Loucy (cell line): Measurements from ENCODE around the gene ABCB10.

ENCODE experiments used
- EZH2phosphoT487 ChIP-seq: fragments of 200-600 bp; IDR thresholded peaks from 2 replicates; pipeline ENCODE4 v1.6.1; 2018; ENCODE audit warnings: antibody characterized with exemption, mild to moderate bottlenecking, moderate library complexity, borderline replicate concordance
- TF ChIP-seq, protein P1 (sequence below): fragments of 200-600 bp; sonication (generic); conservative IDR thresholded peaks from 2 replicates; pipeline ENCODE4 v1.5.1; 2014; ENCODE audit warnings: mild to moderate bottlenecking, antibody characterized with exemption, low read length

DNA sequence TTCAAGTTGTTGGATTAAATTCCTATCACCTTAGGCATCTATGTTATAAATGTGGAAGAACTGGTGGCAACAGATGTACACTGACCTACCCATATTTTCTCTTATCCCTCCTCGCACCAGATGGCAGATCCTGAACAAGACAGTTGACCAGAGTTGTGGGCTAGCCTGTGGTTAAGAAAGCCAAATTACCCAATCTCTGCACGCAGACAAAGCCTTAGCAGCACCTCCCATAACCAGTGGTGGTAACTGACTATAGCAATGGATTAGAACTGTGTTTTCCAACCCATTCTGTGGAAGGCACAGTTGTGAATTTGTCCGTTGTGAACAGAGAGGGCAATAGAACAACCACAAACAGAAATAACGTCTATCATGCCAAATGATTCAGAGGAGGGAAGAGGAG is 20.6 kb downstream of the ABCB10 start:
- TF ChIP-seq, protein P1, sequence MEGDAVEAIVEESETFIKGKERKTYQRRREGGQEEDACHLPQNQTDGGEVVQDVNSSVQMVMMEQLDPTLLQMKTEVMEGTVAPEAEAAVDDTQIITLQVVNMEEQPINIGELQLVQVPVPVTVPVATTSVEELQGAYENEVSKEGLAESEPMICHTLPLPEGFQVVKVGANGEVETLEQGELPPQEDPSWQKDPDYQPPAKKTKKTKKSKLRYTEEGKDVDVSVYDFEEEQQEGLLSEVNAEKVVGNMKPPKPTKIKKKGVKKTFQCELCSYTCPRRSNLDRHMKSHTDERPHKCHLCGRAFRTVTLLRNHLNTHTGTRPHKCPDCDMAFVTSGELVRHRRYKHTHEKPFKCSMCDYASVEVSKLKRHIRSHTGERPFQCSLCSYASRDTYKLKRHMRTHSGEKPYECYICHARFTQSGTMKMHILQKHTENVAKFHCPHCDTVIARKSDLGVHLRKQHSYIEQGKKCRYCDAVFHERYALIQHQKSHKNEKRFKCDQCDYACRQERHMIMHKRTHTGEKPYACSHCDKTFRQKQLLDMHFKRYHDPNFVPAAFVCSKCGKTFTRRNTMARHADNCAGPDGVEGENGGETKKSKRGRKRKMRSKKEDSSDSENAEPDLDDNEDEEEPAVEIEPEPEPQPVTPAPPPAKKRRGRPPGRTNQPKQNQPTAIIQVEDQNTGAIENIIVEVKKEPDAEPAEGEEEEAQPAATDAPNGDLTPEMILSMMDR, result no peak
- no peak for TF ChIP-seq EZH2phosphoT487
